Left lobe of liver (tissue), 2 donors: ENCODE results near the gene ZNF423. TPM values are rescaled to one million over a fixed set of nuclear protein-coding genes. Genes with fewer than 3 reads are reported as not detected.
A peak's percentile ranks its signal among the peaks of the same experiment; 100 is the strongest.
"Not testable (repeated sequence)": the region's sequence is repeated elsewhere in the genome, so short reads cannot be mapped to it uniquely, and the experiment has no call there.

Experiments
- ATAC-seq: fragments of 200-7000 bp; cut with Tn5 transposase; one replicate; pipeline ENCODE4 v1.9.1; 2020; ENCODE audit warnings: mild to moderate bottlenecking, moderate library complexity
- DNase-seq: peaks from one replicate; pipeline ENCODE4 v3.0.0-alpha.2; 2020; ENCODE audit warnings: low spot score
- total RNA-seq: library from RNA; stranded (reverse); gene quantifications from one replicate; pipeline ENCODE4 v1.2.1, GENCODE V29; 2021
- donor health status: DM: no; HTN: no; CAD: no; lungs with moderate emphysema.
- donor health status: DM: no; HTN: yes; CAD: no.

Gene ZNF423
- total RNA-seq, 1 donor from 2014 or later = 2.0 TPM

- no peak for ATAC-seq
Observed at GRCh38 chr16:49524947-49525315, 331.0 kb downstream of the ZNF423 start.

DNA sequence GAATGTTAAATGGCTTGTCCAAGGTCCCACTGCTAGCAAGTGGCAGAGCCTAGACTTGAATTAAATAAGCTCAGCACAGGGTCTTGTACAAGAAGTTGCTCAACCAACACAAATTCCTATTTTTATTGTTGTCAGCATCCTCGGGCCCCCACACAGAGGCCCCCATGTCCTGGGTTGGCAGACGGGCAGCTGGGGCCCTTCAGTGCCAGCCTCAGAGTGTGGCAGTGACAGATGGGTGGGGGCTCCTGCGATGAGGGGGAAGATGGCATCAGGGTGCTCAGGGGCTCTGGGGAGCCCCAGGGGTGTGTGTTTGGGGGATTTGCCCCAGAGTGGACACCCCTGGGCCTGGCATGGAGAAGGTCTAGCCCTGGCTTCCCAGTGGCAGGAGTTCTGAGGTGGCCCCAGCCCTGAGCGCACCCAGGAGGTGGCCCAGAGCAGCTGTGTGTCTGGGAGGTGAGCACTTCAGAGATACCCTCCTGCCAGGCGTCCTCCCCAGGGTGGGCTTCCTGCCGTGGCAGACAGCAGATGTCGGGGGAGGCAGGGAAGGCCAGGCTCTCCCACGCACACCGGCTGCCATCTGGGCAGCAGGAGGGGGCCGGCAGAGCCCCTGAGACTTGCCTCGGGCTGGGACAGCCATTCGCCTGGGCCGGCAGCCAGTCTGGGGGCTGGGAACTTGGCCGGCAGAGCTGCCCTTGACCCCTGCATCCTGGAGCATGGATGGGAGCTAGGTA lies 331.5 kb downstream of the ZNF423 start:
- ATAC-seq (no peak), DNase-seq (no peak)

More at GRCh38 chr16:49524947-49525315, 331.0 kb downstream of the ZNF423 start:
- DNase-seq = no peak

DNA sequence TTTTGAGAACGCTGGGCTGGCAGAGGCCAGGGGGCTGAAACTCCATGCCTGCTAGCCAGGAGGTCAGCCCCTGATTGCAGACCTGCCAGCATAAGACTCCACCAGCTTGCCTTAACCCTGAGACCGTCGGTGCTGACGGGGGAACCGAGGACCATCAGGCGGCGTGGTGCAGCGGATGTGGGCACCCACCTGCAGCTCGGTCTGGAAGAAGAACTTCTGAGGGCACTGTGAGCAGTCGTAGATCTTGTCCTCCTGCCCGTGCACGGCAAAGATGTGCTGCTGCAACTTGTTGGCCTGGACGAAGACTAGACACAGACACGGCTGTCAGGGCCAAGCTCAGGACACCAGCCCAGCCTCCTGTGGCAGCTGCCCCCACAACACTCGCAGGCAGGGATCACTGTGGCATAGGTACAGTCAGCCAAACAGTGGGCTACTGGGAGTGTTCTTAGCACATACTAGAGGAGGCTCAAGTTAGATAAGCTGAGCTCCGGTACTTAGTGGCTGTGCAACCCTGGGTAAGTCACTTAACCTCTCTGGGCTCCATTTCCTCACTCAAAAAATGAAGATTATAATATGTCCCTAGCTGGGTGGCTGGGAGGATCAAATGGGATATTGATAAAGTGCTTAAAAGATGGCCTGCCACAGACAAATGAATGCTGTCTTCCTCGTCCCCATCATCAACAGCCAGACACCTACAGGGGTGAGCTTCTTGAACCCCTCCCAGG lies 332.3 kb downstream of the ZNF423 start:
- DNase-seq (no peak), ATAC-seq (no peak)

DNA sequence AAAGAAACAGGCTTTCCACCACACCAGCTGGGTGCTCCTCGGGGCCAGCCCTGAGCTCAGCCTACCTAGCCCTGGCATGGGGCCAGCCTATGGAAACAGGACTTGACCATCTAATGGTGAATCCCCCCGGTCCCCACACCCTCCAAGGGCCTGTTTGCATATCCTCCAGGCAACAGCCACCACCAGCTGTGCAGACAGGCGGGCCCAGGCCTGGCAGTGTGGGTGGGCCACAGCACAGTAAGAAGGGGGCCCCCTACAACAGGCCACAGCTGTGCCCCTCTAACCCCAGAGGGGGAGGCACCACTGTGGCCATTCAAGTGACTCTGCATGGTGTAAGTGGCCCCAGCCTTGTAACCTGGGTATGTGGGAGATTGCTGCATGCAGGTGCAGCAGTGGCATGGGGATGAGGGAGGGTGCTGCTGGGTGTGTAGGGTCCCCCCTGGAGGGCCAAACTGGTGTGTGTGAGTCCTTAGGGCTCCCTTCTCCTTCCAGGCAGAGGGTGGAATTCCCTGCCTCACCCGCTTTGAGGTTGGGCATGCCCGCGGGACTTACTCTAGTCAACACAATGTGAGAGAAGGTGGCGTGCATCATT lies 334.1 kb downstream of the ZNF423 start:
- no peak for ATAC-seq
- DNase-seq = no peak

GRCh38 chr16:49520492-49521038 lies 335.3 kb downstream of the ZNF423 start:
- no peak for ATAC-seq
- no peak for DNase-seq

- ATAC-seq = no peak
- DNase-seq = no peak
Observed at GRCh38 chr16:49519741-49520140, 336.2 kb downstream of the ZNF423 start.

- ATAC-seq (no peak), DNase-seq (no peak)
Observed at GRCh38 chr16:49519008-49519656, 336.8 kb downstream of the ZNF423 start.

DNA sequence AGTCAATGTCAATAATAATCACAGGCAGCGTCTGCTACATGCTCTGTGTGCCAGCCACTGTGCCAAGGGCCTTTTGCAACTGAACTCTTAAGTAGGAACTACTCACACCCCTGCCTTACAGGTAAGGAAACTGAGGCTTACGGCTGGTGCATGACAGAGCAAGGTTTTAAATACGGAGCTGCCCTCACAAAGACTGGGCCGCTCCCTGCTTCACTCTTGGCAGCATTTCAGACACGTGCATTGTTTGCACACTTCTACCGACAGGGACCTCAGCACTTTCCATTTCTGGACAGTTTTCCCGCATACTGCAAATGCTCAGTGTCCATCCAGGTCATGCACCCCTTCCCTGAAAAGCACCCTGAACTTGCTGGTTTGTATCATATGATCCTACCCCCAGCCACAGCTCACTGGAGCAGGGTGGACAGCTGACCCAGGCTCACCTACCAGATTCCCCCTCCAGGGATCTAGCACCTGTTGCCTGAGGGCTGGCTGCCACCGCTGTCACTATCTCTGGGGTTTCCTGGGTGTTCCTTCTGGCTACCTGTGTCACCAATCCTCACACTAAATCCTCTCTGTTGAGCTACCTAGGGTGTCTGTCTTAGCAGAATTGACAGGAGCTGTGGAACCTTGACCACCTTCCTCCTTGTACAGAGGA lies 339.4 kb downstream of the ZNF423 start:
- ATAC-seq (peak; percentile 50), DNase-seq (no peak)

DNA sequence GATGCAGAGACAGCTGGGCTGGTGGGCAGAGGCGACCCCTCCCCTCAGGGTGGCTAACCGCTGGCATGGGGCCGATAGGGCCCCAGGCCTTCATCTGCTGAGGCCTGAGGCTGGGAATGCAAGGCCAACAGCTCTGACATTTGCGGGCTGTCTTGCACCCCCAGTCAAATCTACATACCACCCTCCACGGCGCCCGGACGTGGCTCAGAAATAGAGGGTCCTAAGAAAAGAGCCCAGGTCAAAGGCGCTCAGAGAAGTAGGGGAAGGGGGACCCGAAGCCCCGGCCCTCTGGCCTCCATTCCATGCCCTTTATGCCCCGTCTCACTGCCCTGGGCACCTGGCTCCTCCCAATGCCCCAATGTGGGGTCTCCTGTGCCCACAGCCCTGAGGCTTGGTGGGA lies 340.1 kb downstream of the ZNF423 start:
- no peak for ATAC-seq
- DNase-seq = no peak

GRCh38 chr16:49515016-49515565 lies 340.8 kb downstream of the ZNF423 start:
- no peak for ATAC-seq
- no peak for DNase-seq

GRCh38 chr16:49514073-49514980 lies 341.6 kb downstream of the ZNF423 start:
- no peak for ATAC-seq
- no peak for DNase-seq

DNA sequence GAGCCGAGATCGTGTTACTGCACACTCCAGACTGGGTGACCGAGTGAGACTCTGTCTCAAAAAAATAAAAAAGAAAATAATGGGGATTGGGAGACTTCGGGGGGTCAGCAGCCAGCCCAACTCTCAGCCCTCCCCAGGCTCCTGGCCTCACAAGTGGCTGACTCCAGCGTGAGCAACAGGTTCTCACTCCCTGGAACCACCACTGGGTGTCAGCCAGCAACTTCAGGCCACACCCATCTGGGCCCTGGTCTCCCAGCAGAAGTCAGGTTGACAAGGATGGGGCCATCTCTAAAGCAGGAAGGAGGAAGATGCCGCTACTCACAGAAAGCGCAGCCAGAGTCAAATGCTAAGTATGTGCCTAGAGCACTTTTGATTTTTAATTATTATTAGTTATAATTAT lies 342.9 kb downstream of the ZNF423 start:
- DNase-seq (no peak), ATAC-seq (peak; percentile 30)

GRCh38 chr16:49510654-49511305 lies 345.1 kb downstream of the ZNF423 start:
- no peak for DNase-seq
- ATAC-seq = no peak

GRCh38 chr16:49510141-49510540 lies 345.8 kb downstream of the ZNF423 start:
- ATAC-seq (no peak), DNase-seq (no peak)

- not testable (repeated sequence) for ATAC-seq, DNase-seq
Observed at GRCh38 chr16:49506058-49507013, 349.6 kb downstream of the ZNF423 start.

DNA sequence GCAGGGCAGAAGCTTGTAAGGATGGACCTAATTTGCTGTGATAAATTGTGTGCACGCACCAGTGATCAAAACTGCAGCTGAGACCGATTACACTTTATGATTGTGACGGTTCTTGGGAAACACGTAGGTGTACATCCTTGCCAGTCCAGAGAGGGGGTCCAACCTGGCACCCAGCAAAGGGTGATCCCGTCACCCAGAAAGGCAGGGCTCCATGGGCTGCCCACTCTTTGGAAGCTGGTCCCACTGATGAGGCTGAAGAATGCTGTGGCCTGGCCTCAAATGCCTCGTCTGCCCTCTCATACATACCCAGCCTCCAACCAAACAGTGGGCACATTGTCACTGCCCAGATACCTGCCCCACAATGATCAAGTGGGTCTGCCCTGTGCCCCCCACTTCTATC lies 350.4 kb downstream of the ZNF423 start:
- ATAC-seq = no peak
- no peak for DNase-seq

GRCh38 chr16:49504626-49505025 lies 351.3 kb downstream of the ZNF423 start:
- ATAC-seq = no peak
- no peak for DNase-seq

DNA sequence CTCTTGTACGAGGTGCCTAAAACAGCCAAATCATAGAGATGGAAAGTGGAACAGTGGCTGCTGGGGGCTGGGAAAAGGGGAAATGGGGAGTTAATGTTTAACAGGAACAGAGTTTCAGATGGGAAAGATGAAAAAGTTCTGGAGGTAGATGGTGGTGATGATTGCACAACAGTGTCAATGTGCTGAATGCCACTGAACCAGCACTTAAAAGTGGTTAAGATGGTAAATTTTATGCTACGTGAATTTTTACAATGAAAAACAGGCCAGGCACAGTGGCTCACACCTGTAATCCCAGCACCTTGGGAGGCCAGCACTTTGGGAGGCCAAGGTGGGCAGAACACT lies 351.9 kb downstream of the ZNF423 start:
- ATAC-seq = peak; percentile 76

More for the DNA sequence above, 351.9 kb downstream of the ZNF423 start:
- peak; percentile 51 for DNase-seq
